H9 (cell line): Measurements from ENCODE around the gene FBXO10. TPM values are rescaled to one million over a fixed set of nuclear protein-coding genes. Genes with fewer than 3 reads are reported as not detected.
"Not testable (repeated sequence)": the region's sequence is repeated elsewhere in the genome, so short reads cannot be mapped to it uniquely, and the experiment has no call there.

Experiments
- DNase-seq: peaks from one replicate; pipeline ENCODE4 v3.0.0-alpha.2; 2017
- H2AFZ ChIP-seq: one replicate; pipeline ENCODE4 v1.6.1; 2013; ENCODE audit warnings: mild to moderate bottlenecking, low read length, control low read depth, moderate library complexity
- H2AK5ac ChIP-seq: 2 replicates; pipeline ENCODE4 v1.6.1; 2013; ENCODE audit warnings: low read length, control low read depth, mixed read lengths; ENCODE audit not compliant: insufficient read length
- H2BK120ac ChIP-seq: one replicate; pipeline ENCODE4 v1.6.1; 2013; ENCODE audit warnings: low read depth, mild to moderate bottlenecking, low read length, control low read depth, inconsistent platforms; ENCODE audit not compliant: poor library complexity, severe bottlenecking
- H2BK12ac ChIP-seq: 2 replicates; pipeline ENCODE4 v1.6.1; 2013; ENCODE audit warnings: low read length, control low read depth, mixed read lengths, low read depth; ENCODE audit not compliant: insufficient read length
- H2BK15ac ChIP-seq: 2 replicates; pipeline ENCODE4 v1.6.1; 2013; ENCODE audit warnings: low read depth, low read length, control low read depth
- H2BK20ac ChIP-seq: one replicate; pipeline ENCODE4 v1.6.1; 2013; ENCODE audit warnings: low read depth, mild to moderate bottlenecking, low read length, control low read depth, inconsistent platforms; ENCODE audit not compliant: poor library complexity, severe bottlenecking
- H2BK5ac ChIP-seq: 2 replicates; pipeline ENCODE4 v1.6.1; 2013; ENCODE audit warnings: low read length, control low read depth, mixed read lengths; ENCODE audit not compliant: insufficient read length
- H3K14ac ChIP-seq: 2 replicates; pipeline ENCODE4 v1.6.1; 2013; ENCODE audit warnings: low read length, control low read depth; ENCODE audit not compliant: insufficient read depth
- H3K18ac ChIP-seq: 2 replicates; pipeline ENCODE4 v1.6.1; 2013; ENCODE audit warnings: low read depth, mild to moderate bottlenecking, mixed read lengths, low read length, control low read depth; ENCODE audit not compliant: insufficient read length
- H3K23ac ChIP-seq: 2 replicates; pipeline ENCODE4 v1.6.1; 2013; ENCODE audit warnings: low read length, control low read depth, mixed read lengths, low read depth; ENCODE audit not compliant: insufficient read length
- H3K23me2 ChIP-seq: 2 replicates; pipeline ENCODE4 v1.6.1; 2013; ENCODE audit warnings: low read depth, mild to moderate bottlenecking, mixed read lengths, low read length, control low read depth; ENCODE audit not compliant: insufficient read length, poor library complexity, severe bottlenecking
- H3K27ac ChIP-seq: 2 replicates; pipeline ENCODE4 v1.5.1; 2013; ENCODE audit warnings: low read length, control low read depth, mixed read lengths, low read depth; ENCODE audit not compliant: insufficient read length
- H3K27me3 ChIP-seq: 2 replicates; pipeline ENCODE4 v1.6.1; 2013; ENCODE audit warnings: low read length, control low read depth, inconsistent platforms; ENCODE audit not compliant: insufficient read depth
- H3K4ac ChIP-seq: 2 replicates; pipeline ENCODE4 v1.6.1; 2013; ENCODE audit warnings: low read depth, mild to moderate bottlenecking, control low read depth, inconsistent platforms, low read length, moderate library complexity
- H3K4me1 ChIP-seq: 2 replicates; pipeline ENCODE4 v1.6.1; 2013; ENCODE audit warnings: low read length, control low read depth, inconsistent platforms; ENCODE audit not compliant: insufficient read depth
- H3K4me2 ChIP-seq: 2 replicates; pipeline ENCODE4 v1.6.1; 2013; ENCODE audit warnings: low read length, control low read depth, mixed read lengths; ENCODE audit not compliant: insufficient read length, insufficient read depth
- H3K56ac ChIP-seq: 2 replicates; pipeline ENCODE4 v1.6.1; 2013; ENCODE audit warnings: low read depth, mild to moderate bottlenecking, mixed read lengths, low read length, control low read depth; ENCODE audit not compliant: insufficient read length
- H3K79me1 ChIP-seq: 2 replicates; pipeline ENCODE4 v1.6.1; 2013; ENCODE audit warnings: low read depth, mild to moderate bottlenecking, moderate library complexity, low read length, control low read depth, inconsistent platforms; ENCODE audit not compliant: insufficient read depth, poor library complexity, severe bottlenecking
- H3K79me2 ChIP-seq: 2 replicates; pipeline ENCODE4 v1.6.1; 2013; ENCODE audit warnings: low read length, control low read depth, inconsistent platforms; ENCODE audit not compliant: insufficient read depth
- H3K9ac ChIP-seq: 2 replicates; pipeline ENCODE4 v1.6.1; 2013; ENCODE audit warnings: low read length, control low read depth, mixed read lengths; ENCODE audit not compliant: insufficient read length; ENCODE audit errors: extremely low read depth
- H3K9me3 ChIP-seq: one replicate; pipeline ENCODE4 v1.6.1; 2013; ENCODE audit warnings: low read depth, low read length, inconsistent platforms; ENCODE audit not compliant: control insufficient read depth
- H3T11ph ChIP-seq: one replicate; pipeline ENCODE4 v1.6.1; 2013; ENCODE audit warnings: mild to moderate bottlenecking, low read length, control low read depth, inconsistent platforms
- H4K20me1 ChIP-seq: one replicate; pipeline ENCODE4 v1.6.1; 2013; ENCODE audit not compliant: control insufficient read depth, insufficient read length, insufficient read depth
- H4K5ac ChIP-seq: 2 replicates; pipeline ENCODE4 v1.6.1; 2013; ENCODE audit warnings: low read depth, mild to moderate bottlenecking, mixed read lengths, low read length, control low read depth; ENCODE audit not compliant: insufficient read length
- H4K8ac ChIP-seq: replicated peaks from 2 replicates; pipeline ENCODE4 v1.6.1; 2013; ENCODE audit warnings: low read length, control low read depth, mixed read lengths, low read depth; ENCODE audit not compliant: insufficient read length
- H4K91ac ChIP-seq: 2 replicates; pipeline ENCODE4 v1.6.1; 2013; ENCODE audit warnings: low read depth, mild to moderate bottlenecking, moderate library complexity, mixed read lengths, low read length, control low read depth; ENCODE audit not compliant: insufficient read length
- H3K27ac Mint-ChIP-seq, 3 experiments: 2 replicates in 2 of 3; 3 replicates in 1 of 3; pipeline ENCODE4 v1.8.0; 2020 to 2021; ENCODE audit warnings: mixed read lengths in 3 of 3, mild to moderate bottlenecking in 1 of 3, moderate library complexity in 1 of 3
- H3K27me3 Mint-ChIP-seq: 2 replicates; pipeline ENCODE4 v1.8.0; 2021; ENCODE audit warnings: low read depth, mild to moderate bottlenecking, moderate library complexity, mixed read lengths
- H3K36me3 Mint-ChIP-seq, 3 experiments: 2 replicates in 2 of 3; 3 replicates in 1 of 3; pipeline ENCODE4 v1.8.0; 2020 to 2021; ENCODE audit warnings: low read depth in 3 of 3, mixed read lengths in 3 of 3; ENCODE audit not compliant: insufficient read depth in 1 of 3
- H3K4me1 Mint-ChIP-seq, 2 experiments: 2 replicates each; pipeline ENCODE4 v1.8.0; 2020; ENCODE audit warnings: mixed read lengths in 2 of 2
- H3K4me3 Mint-ChIP-seq, 2 experiments: 2 replicates in 1 of 2; 3 replicates in 1 of 2; pipeline ENCODE4 v1.8.0; 2020 to 2021; ENCODE audit warnings: mild to moderate bottlenecking in 2 of 2, mixed read lengths in 2 of 2, moderate library complexity in 1 of 2
- H3K9me3 Mint-ChIP-seq, 2 experiments: 2 replicates in 1 of 2; 3 replicates in 1 of 2; pipeline ENCODE4 v1.8.0; 2020; ENCODE audit warnings: mild to moderate bottlenecking in 2 of 2, mixed read lengths in 2 of 2, moderate library complexity in 1 of 2
- WGBS: extraction: QIAGEN DNeasy Blood & Tissue Kit; methylation state at CpG from one replicate; pipeline ENCODE4 v1.1.7; 2013; ENCODE audit warnings: missing lambda C conversion rate, low lambda C conversion rate, mixed read lengths; ENCODE audit not compliant: insufficient read length; ENCODE audit errors: extremely low coverage; 5-methylcytosine and 5-hydroxymethylcytosine counted together
- total RNA-seq: library from RNA; stranded (reverse); gene quantifications from 2 replicates; pipeline ENCODE4 v1.2.1, GENCODE V29; 2021

Gene FBXO10
- total RNA-seq, 1 experiment from 2014 or later: 16.8 TPM

- WGBS: no CpG with 5 or more reads among the region's 4 CpGs
- H3K4ac ChIP-seq: not testable (repeated sequence)
Measured at GRCh38 chr9:37477443-37477842, 98.7 kb downstream of the FBXO10 start.

More at GRCh38 chr9:37477443-37477842, 98.7 kb downstream of the FBXO10 start:
- not testable (repeated sequence) for H3K27ac ChIP-seq, H3T11ph ChIP-seq, H2BK5ac ChIP-seq, H3K4me1 Mint-ChIP-seq, H3K18ac ChIP-seq, H4K5ac ChIP-seq, H3K9ac ChIP-seq, H3K4me1 ChIP-seq, H2AFZ ChIP-seq, H3K79me2 ChIP-seq, H4K91ac ChIP-seq, H4K8ac ChIP-seq, DNase-seq, H2BK12ac ChIP-seq, H3K23ac ChIP-seq, H3K27me3 Mint-ChIP-seq, H3K4me3 Mint-ChIP-seq, H2BK15ac ChIP-seq, H3K56ac ChIP-seq, H3K23me2 ChIP-seq, H3K79me1 ChIP-seq, H2AK5ac ChIP-seq, H3K27ac Mint-ChIP-seq, H3K9me3 ChIP-seq, H2BK120ac ChIP-seq, H2BK20ac ChIP-seq, H3K4me2 ChIP-seq, H3K14ac ChIP-seq, H4K20me1 ChIP-seq, H3K27me3 ChIP-seq
- Mint-ChIP-seq H3K36me3 (peaks cover 6 to 22% (median 10%) of the 10 kb centered on the region in 3 experiments; a peak in 4 of 7 replicates), H3K9me3 (peaks cover 23 to 24% of the 10 kb centered on the region in 2 experiments)
